Uterine smooth muscle cell (primary cell): ENCODE measurements around the gene FBXL14. TPM values are rescaled to one million over a fixed set of nuclear protein-coding genes. Genes with fewer than 3 reads are reported as not detected.

Experiments
- total RNA-seq: library from RNA; depleted of rRNA; stranded (reverse); fragments of >200 nt; gene quantifications from 2 replicates; pipeline ENCODE4 v1.2.3, GENCODE V29; 2014

The FBXL14 gene, protein sequence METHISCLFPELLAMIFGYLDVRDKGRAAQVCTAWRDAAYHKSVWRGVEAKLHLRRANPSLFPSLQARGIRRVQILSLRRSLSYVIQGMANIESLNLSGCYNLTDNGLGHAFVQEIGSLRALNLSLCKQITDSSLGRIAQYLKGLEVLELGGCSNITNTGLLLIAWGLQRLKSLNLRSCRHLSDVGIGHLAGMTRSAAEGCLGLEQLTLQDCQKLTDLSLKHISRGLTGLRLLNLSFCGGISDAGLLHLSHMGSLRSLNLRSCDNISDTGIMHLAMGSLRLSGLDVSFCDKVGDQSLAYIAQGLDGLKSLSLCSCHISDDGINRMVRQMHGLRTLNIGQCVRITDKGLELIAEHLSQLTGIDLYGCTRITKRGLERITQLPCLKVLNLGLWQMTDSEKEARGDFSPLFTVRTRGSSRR
- total RNA-seq = 9.0 and 14.2 TPM in 2 replicates

DNA sequence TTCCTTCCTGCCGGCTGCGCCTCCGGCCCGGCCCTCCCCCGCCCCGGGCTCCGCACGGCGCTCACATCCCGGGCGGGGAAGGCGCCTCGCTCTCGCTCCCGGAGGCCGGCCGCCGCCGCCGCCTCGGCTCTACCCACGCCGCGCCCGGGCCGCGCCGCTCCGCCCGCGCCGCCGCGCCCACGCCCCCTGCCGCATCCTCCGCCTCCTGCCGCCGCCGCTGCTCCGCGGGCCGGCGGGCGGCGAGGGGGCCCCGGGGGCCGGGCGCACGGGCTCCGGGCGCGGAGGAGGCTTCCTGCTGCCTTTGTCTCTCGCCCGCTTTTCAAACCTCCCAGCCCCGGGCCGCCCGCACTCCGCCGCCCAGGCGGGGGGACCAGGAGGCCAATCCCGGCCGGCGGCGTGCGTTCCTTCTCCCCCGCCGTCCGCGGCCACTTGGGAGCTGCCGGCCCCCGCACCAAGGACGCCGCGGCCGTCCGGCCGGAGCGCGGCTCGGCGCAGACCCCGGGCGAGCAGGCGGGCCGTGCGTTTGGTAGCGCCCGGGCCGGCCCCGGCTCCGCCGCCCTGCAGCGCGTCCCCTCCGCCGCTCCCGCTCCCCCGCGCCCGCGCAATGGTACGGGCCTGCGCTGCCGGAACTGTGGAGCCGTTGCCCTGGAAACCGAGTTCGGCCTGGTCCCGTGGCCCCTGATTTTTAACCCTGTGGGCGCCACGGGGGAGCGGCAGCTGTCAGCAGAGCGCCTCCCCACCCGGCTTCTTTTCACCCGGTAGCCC lies at the start of gene FBXL14:
TSS of gene FBXL14 (minus strand) at position 321 of the 765 bp plus-strand sequence. CDS start 515 bp downstream, outside the sequence.

DNA sequence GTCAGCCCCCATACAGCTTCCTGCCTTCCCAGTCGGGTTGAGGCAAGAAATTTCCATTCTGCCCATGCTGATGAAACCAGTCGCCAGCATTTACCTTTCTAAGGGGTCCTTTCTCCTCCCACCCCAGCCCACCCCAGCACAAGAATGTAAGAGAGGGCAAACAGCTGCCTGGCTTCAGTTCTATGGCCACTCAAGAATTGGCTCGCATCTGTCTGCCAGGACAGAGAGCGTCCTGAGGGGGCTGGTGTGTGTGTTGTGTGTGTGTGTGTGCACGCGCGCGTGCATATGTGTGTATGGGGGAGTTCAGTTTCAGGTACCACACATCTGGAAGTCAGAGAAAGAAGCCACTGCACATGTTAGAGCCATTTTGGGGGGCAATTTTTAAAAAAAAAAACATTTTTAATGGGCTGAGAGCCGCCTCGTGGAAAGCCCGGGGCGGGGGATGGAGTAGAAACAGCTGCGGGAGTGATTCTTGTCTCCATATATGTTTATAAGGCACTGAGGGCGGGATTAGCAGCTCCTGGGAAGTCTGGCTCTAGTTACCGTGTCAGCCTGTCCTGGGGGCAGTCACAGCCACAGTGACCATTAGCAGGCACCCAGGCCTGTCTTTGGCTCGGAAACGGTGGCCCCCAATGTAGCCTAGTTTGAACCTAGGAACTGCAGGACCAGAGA lies 34.4 kb upstream of the FBXL14 start, which contains the start of gene WNT5B:
TSS of gene WNT5B (plus strand) at position 566 of the 672 bp plus-strand sequence. CDS start 2,124 bp downstream, outside the sequence.

Other genes with a start within 250 kb of the FBXL14 start
- 91.7 and 96.5 TPM in 2 replicates for gene WNT5B, start 34.6 kb upstream of the FBXL14 start, total RNA-seq
- gene ADIPOR2, start 96.5 kb upstream of the FBXL14 start, total RNA-seq = 36.1 and 42.4 TPM in 2 replicates
- gene LRTM2, start 226.0 kb upstream of the FBXL14 start, total RNA-seq = not detected in 2 replicates